Suppressor macrophage treated with lipopolysaccharide for 1 hour (primary cell): ENCODE results near the gene ZBTB7C.

Source experiments
- DNase-seq, 3 donors: peaks; one replicate each; pipeline ENCODE4 v3.0.0-alpha.2; 2020 to 2022

Gene ZBTB7C

GRCh38 chr18:48250362-48250907, 158.7 kb downstream of the ZBTB7C start:
- DNase-seq: no peak

- no peak for DNase-seq
Measured at GRCh38 chr18:48249854-48250253, 159.3 kb downstream of the ZBTB7C start.

GRCh38 chr18:48244530-48244929, 164.7 kb downstream of the ZBTB7C start:
- no peak for DNase-seq

GRCh38 chr18:48238636-48239035, 170.5 kb downstream of the ZBTB7C start:
- DNase-seq: no peak

GRCh38 chr18:48238206-48238605, 171.0 kb downstream of the ZBTB7C start:
- DNase-seq: no peak

- DNase-seq: no peak
Measured at GRCh38 chr18:48236822-48237221, 172.4 kb downstream of the ZBTB7C start.

GRCh38 chr18:48230467-48231113, 178.6 kb downstream of the ZBTB7C start:
- DNase-seq: peak; percentile 81 to 86 (median 84)

- no peak for DNase-seq
Measured at GRCh38 chr18:48229552-48229981, 179.6 kb downstream of the ZBTB7C start.

- no peak for DNase-seq
Measured at GRCh38 chr18:48228841-48229240, 180.3 kb downstream of the ZBTB7C start.

GRCh38 chr18:48228301-48228715, 180.9 kb downstream of the ZBTB7C start:
- no peak for DNase-seq

- DNase-seq: peak in 1 of 3 donors; percentile 45
Measured at GRCh38 chr18:48227206-48227605, 182.0 kb downstream of the ZBTB7C start.

GRCh38 chr18:48226401-48226800, 182.8 kb downstream of the ZBTB7C start:
- DNase-seq: no peak

- peak; percentile 50 to 66 (median 56) for DNase-seq
Measured at GRCh38 chr18:48222118-48222517, 187.1 kb downstream of the ZBTB7C start.

GRCh38 chr18:48219810-48220499, 189.2 kb downstream of the ZBTB7C start:
- DNase-seq: no peak

- no peak for DNase-seq
Measured at GRCh38 chr18:48219037-48219809, 190.0 kb downstream of the ZBTB7C start.

- DNase-seq: no peak
Measured at GRCh38 chr18:48218285-48219022, 190.7 kb downstream of the ZBTB7C start.

GRCh38 chr18:48217258-48218250, 191.6 kb downstream of the ZBTB7C start:
- DNase-seq: no peak

GRCh38 chr18:48216639-48217257, 192.4 kb downstream of the ZBTB7C start:
- DNase-seq: no peak

GRCh38 chr18:48215876-48216638, 193.1 kb downstream of the ZBTB7C start:
- DNase-seq: no peak

- DNase-seq: no peak
Measured at GRCh38 chr18:48213791-48214190, 195.4 kb downstream of the ZBTB7C start.
